ENCODE data around the gene SBK3.

The SBK3 gene

DNA sequence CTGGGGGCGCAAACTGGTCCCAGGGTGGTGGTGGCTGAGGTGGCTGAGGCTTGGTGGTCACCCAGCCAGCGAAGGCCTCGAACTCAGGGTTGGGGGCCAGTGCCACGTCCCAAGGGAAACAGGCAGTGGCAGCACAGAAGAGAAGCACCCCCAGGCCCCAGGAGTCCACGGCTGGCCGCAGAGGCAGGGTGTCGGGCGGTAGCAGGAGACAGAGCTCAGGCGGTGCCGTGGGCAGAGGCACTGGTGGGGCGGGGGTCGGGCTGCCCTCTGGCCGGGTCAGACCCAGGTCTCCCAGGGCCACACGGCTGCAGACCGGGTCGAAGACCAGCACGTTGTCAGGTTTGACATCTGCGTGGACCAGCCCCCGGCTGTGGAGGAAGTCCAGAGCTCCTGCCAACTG, 4.3 kb downstream of the SBK3 start:
- TF ChIP-seq, protein P1, sequence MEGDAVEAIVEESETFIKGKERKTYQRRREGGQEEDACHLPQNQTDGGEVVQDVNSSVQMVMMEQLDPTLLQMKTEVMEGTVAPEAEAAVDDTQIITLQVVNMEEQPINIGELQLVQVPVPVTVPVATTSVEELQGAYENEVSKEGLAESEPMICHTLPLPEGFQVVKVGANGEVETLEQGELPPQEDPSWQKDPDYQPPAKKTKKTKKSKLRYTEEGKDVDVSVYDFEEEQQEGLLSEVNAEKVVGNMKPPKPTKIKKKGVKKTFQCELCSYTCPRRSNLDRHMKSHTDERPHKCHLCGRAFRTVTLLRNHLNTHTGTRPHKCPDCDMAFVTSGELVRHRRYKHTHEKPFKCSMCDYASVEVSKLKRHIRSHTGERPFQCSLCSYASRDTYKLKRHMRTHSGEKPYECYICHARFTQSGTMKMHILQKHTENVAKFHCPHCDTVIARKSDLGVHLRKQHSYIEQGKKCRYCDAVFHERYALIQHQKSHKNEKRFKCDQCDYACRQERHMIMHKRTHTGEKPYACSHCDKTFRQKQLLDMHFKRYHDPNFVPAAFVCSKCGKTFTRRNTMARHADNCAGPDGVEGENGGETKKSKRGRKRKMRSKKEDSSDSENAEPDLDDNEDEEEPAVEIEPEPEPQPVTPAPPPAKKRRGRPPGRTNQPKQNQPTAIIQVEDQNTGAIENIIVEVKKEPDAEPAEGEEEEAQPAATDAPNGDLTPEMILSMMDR (IDR thresholded peaks at IDR 0.05; ENCODE audit: borderline replicate concordance, control extremely low read depth, extremely low read depth, insufficient read depth, missing control alignments) = no peak
- DNase-seq (ENCODE audit: low spot score) = no peak
- in situ Hi-C loops (cut with MboI; ENCODE audit: low sequenced_read_pairs, unreplicated experiment) = no loop called here

DNA sequence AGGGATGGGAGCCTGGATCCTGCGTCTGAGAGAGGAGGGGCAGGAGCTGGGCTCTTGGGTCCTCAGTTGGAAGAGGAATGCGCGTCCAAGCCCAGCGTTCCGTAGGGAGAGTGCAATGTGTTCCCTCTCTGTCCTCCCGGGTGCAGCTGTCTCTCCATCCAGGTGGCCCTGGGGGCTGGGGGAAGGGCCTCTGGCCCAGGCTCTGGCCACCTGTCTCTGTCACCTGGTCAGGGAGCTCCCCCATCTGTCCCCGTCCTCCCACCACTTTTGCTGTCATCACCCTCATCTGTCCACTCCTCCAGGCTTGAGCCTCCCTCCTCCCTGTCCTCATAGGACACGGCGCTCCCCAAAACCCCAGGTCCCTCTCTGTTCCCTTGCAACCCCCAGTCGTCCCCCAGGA, 4.7 kb downstream of the SBK3 start:
- TF ChIP-seq, protein P1 (IDR thresholded peaks at IDR 0.05; ENCODE audit: borderline replicate concordance, control extremely low read depth, extremely low read depth, insufficient read depth, missing control alignments) = no peak
- in situ Hi-C loops (cut with MboI; ENCODE audit: low sequenced_read_pairs, unreplicated experiment) = no loop called here
- no peak for DNase-seq (ENCODE audit: low spot score)

GRCh38 chr19:55539090-55539984, 6.0 kb downstream of the SBK3 start:
- TF ChIP-seq, protein P1 (IDR thresholded peaks at IDR 0.05; ENCODE audit: borderline replicate concordance, control extremely low read depth, extremely low read depth, insufficient read depth, missing control alignments) = no peak
- in situ Hi-C loops (cut with MboI; ENCODE audit: low sequenced_read_pairs, unreplicated experiment) = no loop called here
- DNase-seq (ENCODE audit: low spot score) = no peak

DNA sequence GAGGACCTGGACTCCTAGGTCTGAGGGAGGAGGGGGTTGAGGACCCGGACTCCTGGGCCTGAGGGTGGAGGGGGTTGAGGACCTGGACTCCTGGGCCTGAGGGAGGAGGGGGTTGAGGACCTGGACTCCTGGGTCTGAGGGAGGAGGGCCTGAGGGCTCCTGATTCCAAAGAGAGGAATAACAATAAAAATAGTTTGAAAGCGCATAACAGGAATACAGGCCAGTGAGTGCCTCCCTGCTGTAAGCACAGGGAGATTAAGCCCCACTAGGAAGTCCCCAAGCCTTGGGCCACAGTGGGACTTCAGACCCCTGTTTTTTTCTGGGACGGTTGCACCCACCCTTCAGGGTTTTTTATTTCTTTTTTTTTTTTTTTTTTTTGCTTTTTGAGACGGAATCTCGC, 7.2 kb downstream of the SBK3 start:
- no peak for DNase-seq (ENCODE audit: low spot score)
- in situ Hi-C loops (cut with MboI; ENCODE audit: low sequenced_read_pairs, unreplicated experiment) = no loop called here
- TF ChIP-seq, protein P1 (IDR thresholded peaks at IDR 0.05; ENCODE audit: borderline replicate concordance, control extremely low read depth, extremely low read depth, insufficient read depth, missing control alignments) = no peak

DNA sequence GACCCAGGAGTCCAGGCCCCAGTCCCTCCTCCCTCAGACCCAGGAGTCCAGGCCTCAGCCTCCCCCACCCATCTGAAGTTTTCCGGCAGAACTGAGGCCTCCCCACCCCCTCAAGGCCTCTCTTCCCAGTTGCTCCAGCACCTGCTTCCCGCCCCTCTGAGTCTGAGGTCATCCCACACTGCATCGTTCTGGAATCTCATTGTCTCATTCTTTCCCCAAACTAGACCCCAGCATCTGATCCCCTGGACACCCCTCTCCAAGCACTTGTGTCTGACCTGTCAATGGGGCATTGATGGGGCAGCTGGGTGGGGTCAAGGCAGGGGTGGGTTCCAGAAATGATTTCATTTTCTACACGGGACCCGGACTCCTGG, 7.6 kb downstream of the SBK3 start:
- in situ Hi-C loops (cut with MboI; ENCODE audit: low sequenced_read_pairs, unreplicated experiment) = no loop called here
- no peak for DNase-seq (ENCODE audit: low spot score)
- TF ChIP-seq, protein P1 (IDR thresholded peaks at IDR 0.05; ENCODE audit: borderline replicate concordance, control extremely low read depth, extremely low read depth, insufficient read depth, missing control alignments) = no peak

GRCh38 chr19:55536951-55537740, 8.2 kb downstream of the SBK3 start, which contains the start of gene SBK2:
SBK2 (minus strand) TSS chr19:55537133; CDS start chr19:55536294, 839 bp downstream.
- DNase-seq (ENCODE audit: low spot score) = no peak
- in situ Hi-C loops (cut with MboI; ENCODE audit: low sequenced_read_pairs, unreplicated experiment) = no loop called here
- TF ChIP-seq, protein P1 (IDR thresholded peaks at IDR 0.05; ENCODE audit: borderline replicate concordance, control extremely low read depth, extremely low read depth, insufficient read depth, missing control alignments) = no peak

Measured in GM13976 (cell line).